Stomach smooth muscle (tissue), 2 donors: ENCODE measurements around the gene TUBGCP2.

Experiments
- H3K27ac ChIP-seq: one replicate; pipeline ENCODE4 v1.7.0; 2013; ENCODE audit warnings: mild to moderate bottlenecking, low read length, inconsistent platforms
- H3K27me3 ChIP-seq, 2 donors: one replicate each; pipeline ENCODE4 v1.7.0; 2013; ENCODE audit warnings: low read length in 2 of 2; ENCODE audit not compliant: insufficient read depth in 2 of 2, control insufficient read depth in 1 of 2
- H3K36me3 ChIP-seq, 2 donors: one replicate each; pipeline ENCODE4 v1.7.0; 2013; ENCODE audit warnings: low read length in 2 of 2; ENCODE audit not compliant: control insufficient read depth in 2 of 2, insufficient read depth in 2 of 2
- H3K4me1 ChIP-seq: one replicate; pipeline ENCODE4 v1.7.0; 2013; ENCODE audit warnings: low read length; ENCODE audit not compliant: control insufficient read depth, insufficient read depth
- H3K4me3 ChIP-seq, 2 donors: one replicate each; pipeline ENCODE4 v1.7.0; 2013; ENCODE audit warnings: low read length in 2 of 2
- H3K9ac ChIP-seq, 2 donors: one replicate each; pipeline ENCODE4 v1.7.0; 2013; ENCODE audit warnings: low read length in 2 of 2, mild to moderate bottlenecking in 1 of 2
- H3K9me3 ChIP-seq, 2 donors: one replicate each; pipeline ENCODE4 v1.7.0; 2013; ENCODE audit warnings: low read length in 2 of 2; ENCODE audit not compliant: control insufficient read depth in 2 of 2
- donor health status: healthy.
- donor health status: Pancreatic carcinoma.

The TUBGCP2 gene

GRCh38 chr10:133231946-133232574, 76.6 kb downstream of the TUBGCP2 start:
- Histone ChIP-seq H3K27me3 (peaks cover 24 to 40% of the 10 kb centered on the region in 2 donors), H3K27ac (no peak overlapping the region), H3K9me3 (no peaks in the 10 kb centered on the region), H3K4me1 (peaks cover 6% of the 10 kb centered on the region), H3K9ac (no peak overlapping the region), H3K4me3 (no peak overlapping the region), H3K36me3 (no peaks in the 10 kb centered on the region)

- H3K27ac ChIP-seq, result no peak overlapping the region
- no peaks in the 10 kb centered on the region for H3K9me3 ChIP-seq
- H3K4me3 ChIP-seq, result no peak overlapping the region
- no peaks in the 10 kb centered on the region for H3K36me3 ChIP-seq
- H3K9ac ChIP-seq, result no peak overlapping the region
- peaks cover 24 to 34% of the 10 kb centered on the region in 2 donors for H3K27me3 ChIP-seq
- no peaks in the 10 kb centered on the region for H3K4me1 ChIP-seq
Measured at GRCh38 chr10:133231244-133231945, 77.3 kb downstream of the TUBGCP2 start.

- Histone ChIP-seq H3K27ac (no peak overlapping the region), H3K4me1 (no peaks in the 10 kb centered on the region), H3K9ac (no peak overlapping the region), H3K36me3 (no peaks in the 10 kb centered on the region), H3K9me3 (no peaks in the 10 kb centered on the region), H3K27me3 (peaks cover 24 to 27% of the 10 kb centered on the region in 2 donors), H3K4me3 (peak overlapping the region in 1 of 2 donors; percentile 1)
Measured at GRCh38 chr10:133230387-133231195, 78.1 kb downstream of the TUBGCP2 start.

DNA sequence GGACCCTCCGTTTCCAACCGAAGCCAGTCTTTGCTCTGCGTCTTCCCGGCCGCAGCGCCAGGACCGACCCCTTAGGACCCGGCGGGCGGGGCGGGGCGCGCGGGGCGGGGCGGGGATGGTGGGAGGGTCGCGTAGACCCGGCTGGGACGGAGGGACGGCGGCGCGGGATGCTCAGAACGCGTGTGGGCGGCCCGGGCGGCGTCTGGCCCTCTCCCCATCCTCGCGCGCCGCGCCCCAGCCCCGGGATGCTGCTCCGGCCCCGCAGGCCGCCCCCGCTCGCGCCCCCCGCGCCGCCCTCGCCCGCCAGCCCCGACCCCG, 78.7 kb downstream of the TUBGCP2 start, which contains the start of gene UTF1:
Gene UTF1, plus strand, starts transcription at position 174 of the 318 bp plus-strand sequence. Its CDS starts 72 bp downstream, at position 246.
- Histone ChIP-seq H3K4me1 (no peaks in the 10 kb centered on the region), H3K4me3 (peak within 1 kb of the TSS in 1 of 2 donors; percentile 1), H3K27me3 (peaks cover 23 to 24% of the 10 kb centered on the region in 2 donors), H3K27ac (no peak within 1 kb of the TSS), H3K9me3 (no peaks in the 10 kb centered on the region), H3K9ac (no peak within 1 kb of the TSS), H3K36me3 (no peaks in the 10 kb centered on the region)

DNA sequence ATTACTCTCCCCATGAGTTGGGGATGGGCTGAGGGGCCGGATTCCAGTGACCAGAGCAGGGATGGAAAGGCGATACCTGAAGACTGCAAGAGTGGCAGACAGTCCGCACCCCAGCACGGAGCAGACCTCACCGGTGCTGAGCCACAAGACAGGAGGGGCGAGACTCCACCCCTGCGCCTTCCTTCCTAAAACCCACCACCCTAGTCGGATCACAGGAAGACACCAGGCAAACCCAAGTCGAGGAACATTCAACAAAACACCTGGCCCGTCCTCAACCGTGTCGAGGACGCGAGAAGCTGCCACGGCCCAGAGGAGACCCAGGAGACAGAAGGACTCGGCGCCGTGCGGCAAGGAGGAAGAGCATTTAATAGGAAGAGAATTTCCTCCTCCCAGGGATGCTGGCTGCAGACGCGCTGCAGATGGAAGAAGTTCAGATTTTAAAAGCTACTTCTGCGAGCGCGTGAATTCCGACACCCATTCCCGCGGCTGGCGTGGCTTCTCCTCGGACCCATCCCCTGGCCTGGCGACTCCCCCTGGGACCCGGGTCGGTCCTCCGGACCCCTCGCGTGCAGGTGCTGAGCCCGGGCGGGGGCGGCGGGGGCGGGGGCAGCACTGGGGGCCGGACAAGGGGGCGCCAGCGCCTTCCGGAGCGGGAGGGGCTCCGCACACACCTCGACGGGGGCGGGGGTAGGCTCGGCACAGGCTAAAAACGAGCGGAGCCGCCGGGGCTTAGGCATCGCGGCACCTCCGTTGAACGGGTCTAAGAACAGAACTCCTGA, 79.2 kb downstream of the TUBGCP2 start:
- Histone ChIP-seq H3K27ac (no peak overlapping the region), H3K4me1 (no peaks in the 10 kb centered on the region), H3K9ac (no peak overlapping the region), H3K9me3 (no peaks in the 10 kb centered on the region), H3K36me3 (no peaks in the 10 kb centered on the region), H3K27me3 (peaks cover 23 to 24% of the 10 kb centered on the region in 2 donors), H3K4me3 (no peak overlapping the region)
